ENCODE measurements around the gene FAM163B. TPM values are rescaled to one million over a fixed set of nuclear protein-coding genes. Genes with fewer than 3 reads are reported as not detected.

Gene FAM163B
- total RNA-seq, 1 experiment from 2014 or later = not detected

DNA sequence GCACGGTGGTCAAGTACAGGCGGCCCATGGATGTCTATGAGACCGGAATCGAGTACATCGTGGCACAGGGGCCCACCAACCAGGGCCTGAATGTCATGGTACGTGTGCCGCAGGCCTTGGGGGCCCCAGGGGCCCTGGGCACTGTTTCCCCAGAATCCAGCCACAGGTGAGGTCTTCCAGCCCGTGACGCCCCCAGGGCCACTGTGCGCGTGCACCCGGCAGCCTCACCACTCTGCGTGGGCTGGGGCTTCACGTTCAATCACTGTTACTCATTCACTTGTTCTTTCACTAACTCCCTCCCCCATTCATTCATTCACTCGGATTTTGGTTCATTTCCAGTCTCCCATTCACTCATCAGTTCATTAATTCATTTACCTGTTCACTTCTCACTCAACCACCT lies 62.1 kb downstream of the FAM163B start:
- DNase-seq (ENCODE audit: low read depth) = no peak

DNA sequence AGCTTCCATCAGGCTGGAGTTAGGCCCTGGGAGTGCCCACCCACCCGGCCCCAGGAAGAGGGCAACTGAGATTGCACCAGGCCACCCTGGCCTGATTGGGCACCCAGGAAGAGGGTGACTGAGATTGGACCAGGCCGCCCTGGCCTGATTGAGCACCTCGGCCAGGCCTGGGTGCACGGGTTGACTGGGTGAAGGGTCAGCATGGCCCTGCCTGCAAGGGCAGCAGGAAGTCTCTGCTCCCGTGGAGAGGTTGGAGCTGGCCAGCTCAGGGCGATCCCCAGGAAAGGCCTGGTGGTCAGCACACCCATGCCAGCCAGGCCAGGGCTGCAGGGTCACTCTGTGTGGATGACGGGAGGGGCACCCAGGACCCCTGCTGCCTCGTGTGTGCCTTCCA lies 62.9 kb downstream of the FAM163B start:
- no peak for DNase-seq (ENCODE audit: low read depth)

DNA sequence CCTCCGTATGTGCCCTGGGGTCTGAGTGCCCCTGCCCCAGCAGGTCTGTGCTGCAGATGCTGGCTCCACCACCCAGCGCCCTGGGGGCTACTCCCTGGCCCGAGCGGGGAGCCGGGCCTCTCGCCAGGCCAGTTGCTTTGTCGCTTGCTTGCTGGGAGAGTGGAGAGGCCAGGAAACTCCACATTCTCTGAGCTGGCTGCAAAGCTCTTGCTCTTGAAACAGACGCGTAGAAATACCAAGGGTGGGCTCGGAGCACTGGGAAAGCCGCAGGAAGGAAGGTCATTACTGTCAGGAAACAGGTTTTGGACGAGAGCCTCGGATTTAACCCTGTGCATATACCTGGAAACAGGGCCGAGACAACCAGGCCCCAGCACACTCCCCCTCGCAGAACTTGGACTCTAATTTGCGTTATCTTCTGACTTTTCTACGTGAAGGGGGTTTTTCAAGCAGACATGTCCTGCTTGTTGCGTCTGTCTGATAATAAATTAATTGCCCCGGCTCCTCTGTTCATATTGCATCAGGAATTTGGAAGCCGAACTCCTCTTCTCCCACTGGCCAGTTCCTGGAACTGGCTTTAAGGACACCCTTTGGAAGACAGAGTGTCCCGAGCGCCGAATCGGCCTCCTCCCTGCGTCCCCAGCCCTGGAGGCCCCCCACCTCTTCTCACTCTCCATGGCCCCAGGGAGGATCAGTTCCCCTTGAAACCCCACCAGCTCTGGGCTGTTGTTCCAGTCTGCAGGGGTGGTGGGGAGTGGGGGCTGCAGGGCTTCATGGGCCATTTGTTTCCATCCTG lies 63.5 kb downstream of the FAM163B start:
- DNase-seq (ENCODE audit: low read depth) = no peak

DNA sequence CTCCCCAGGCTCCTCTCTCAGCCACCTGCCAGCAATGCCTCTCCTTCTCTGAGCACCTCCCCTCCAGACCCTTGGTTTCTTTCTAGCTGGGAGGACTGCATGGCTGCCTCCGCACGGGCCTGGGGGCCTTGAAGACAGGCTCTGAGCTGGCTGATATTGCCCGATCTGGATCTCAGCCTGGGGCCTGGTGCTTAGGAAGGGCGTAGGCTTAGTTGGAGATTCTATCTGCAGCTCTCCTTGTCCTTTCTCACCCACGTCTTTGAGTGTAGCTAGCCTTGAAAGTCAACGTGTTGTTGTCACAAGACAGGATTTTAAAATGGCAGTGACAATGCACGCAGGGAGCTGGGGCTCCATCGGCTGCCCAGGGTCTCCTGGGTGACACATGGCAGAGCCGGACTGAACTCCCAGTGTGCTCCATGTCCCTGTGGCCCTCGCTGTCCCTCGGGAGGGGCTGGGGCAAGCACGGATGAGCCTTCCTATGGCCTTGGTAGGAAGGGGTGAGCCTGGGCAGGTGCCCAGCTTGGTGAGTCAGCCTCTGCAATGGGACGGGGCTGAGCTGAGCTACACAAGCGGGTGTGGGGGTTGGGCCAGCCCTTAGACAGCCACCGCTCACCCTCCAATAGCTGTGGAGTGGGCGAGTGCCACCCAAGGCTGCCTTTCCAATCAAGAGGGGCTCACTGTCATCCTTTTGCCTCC lies 65.3 kb downstream of the FAM163B start:
- no peak for DNase-seq (ENCODE audit: low read depth)

- no peak for DNase-seq (ENCODE audit: low read depth)
These were observed 67.2 kb downstream of the FAM163B start for GRCh38 chr9:133542002-133542401.

- DNase-seq (ENCODE audit: low read depth) = no peak
These were observed 68.5 kb downstream of the FAM163B start for GRCh38 chr9:133540698-133541025.

GRCh38 chr9:133539991-133540697 lies 69.0 kb downstream of the FAM163B start:
- no peak for DNase-seq (ENCODE audit: low read depth)

GRCh38 chr9:133538851-133539833 lies 70.0 kb downstream of the FAM163B start:
- no peak for DNase-seq (ENCODE audit: low read depth)

DNA sequence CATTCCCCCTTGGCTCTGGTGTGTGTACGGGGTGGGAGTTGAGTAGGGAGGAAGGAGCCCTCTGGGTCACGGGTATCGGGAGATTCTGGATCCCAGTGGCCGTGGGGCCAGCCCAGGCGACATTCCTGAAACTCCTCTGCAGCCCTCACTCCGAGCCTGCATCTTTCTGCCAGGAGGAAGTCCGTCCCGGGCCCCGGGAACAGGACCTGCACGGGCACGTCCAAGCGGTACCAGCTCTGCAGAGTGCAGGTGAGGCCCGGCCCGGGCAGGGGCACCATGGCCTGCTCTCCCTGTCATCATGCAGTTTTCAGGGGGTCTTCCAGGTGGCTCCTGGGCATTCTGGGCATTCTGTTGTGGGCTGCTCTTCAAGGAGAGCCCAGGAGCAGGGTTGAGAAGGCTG lies 71.0 kb downstream of the FAM163B start:
- DNase-seq (ENCODE audit: low read depth) = no peak

DNA sequence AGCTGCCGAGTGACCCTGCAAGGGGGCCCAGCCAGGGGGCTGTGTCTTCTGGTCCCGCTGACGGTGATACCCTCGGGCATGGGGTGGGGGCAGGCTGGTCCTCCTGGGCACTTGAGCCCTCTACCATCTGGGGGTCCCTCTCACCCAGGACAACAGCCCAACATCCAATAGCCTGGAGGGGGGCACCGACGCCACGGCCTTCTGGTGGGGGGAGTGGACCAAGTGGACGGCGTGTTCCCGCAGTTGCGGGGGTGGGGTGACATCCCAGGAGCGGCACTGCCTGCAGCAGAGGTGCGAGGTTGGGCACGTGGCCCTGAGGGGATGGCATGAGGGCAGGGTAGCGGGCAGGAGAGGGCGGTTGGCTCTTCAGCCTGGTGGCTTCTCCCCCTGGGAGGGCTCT lies 71.9 kb downstream of the FAM163B start:
- no peak for DNase-seq (ENCODE audit: low read depth)

GRCh38 chr9:133536536-133536935 lies 72.7 kb downstream of the FAM163B start:
- no peak for DNase-seq (ENCODE audit: low read depth)

DNA sequence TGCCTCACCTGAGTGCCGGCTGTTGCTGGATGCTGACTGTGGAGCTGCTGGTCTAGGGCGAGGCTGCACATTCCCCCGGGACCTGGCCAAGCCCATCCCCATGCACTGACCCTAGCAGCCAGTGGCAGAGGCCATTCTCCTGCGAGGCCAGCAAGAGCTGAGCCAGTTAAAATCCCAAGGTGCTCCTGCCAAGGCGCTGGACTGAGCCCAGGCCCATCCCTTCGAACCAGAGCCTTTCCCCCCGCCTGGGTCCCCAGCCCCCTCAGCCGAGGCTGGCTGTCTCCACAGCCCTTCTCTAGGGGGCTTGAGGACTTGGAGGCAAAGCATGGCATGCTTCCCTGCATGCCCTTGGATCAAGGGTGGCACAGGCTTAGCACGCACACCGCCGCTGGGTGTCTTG lies 73.1 kb downstream of the FAM163B start:
- DNase-seq (ENCODE audit: low read depth) = no peak

GRCh38 chr9:133535306-133535877 lies 73.8 kb downstream of the FAM163B start:
- no peak for DNase-seq (ENCODE audit: low read depth)

DNA sequence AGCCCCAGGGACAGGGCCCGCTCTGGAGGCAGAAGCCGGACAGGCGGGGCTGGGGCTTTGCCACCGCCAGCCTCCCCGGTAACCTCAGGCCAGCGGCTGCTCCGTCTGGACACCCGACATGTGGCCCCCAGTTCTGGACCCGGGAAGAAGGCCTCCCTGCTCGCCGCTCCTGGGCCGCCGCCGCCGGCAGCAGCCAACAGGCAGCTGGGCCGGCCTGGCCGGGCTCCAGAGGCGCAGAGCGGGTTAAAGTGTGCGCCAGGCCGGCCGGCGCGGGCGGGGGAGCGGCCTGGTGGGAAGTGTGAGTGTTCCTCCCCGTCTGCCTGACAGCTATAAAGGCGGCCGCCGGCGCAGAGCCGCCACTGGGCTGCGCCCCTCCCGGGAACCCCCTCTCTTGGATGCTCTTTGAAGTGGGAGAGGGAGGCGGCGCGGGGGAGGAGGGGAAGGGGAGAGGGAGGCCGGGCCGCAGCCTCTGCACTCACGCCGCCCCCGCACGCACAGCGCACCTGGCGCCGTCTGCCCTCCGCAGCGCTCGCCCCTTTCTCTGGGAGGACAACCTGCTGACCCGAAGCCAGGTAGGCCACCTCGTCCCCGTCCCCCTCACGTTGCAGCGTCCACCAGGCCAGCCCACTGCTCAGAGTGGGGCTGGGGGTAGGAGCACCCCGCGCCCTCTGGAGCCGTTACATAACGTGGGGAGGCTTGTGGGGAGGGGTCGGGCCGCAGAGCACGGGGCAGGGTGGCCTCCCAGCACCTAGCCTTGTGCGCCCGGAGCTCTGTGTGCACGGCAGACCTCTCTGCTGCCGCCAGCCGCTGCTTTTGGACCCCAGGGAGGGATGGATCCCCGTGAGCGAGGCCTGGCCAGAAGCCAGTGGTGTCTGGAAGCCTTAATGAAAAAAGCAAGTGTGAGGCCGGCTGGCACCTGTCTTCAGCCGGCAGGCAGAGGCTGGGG lies 74.6 kb downstream of the FAM163B start, which contains the start of gene ADAMTSL2:
TSS of gene ADAMTSL2 (plus strand) at position 359 of the 946 bp plus-strand sequence. CDS start 2,009 bp downstream, outside the sequence.
- peak; percentile 77 for DNase-seq (ENCODE audit: low read depth)

DNA sequence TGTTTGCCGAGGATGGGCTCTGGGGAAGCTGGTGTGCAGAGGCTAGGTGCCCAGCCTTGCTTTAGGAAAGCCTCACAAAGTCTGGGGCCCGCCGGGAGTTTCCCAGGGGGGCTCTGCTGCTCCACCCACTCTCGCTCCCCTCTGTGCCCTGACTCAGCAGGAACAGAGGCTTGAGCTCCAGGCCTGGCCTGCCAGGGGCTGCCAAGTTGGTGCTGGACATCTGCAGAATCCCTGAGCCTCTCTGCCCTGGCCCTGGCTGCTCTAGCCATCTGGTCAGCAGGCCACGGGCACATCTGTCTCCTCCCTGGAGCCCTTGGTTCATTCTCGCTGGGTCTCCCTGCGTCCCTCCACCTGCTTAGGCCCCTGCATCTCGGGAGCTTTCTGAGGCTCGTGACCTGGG lies 75.3 kb downstream of the FAM163B start:
- no peak for DNase-seq (ENCODE audit: low read depth)

GRCh38 chr9:133532937-133533668 lies 76.1 kb downstream of the FAM163B start:
- DNase-seq (ENCODE audit: low read depth) = peak; percentile 82

- no peak for DNase-seq (ENCODE audit: low read depth)
These were observed 77.9 kb downstream of the FAM163B start for GRCh38 chr9:133531293-133531692.

GRCh38 chr9:133529874-133530273 lies 79.3 kb downstream of the FAM163B start:
- no peak for DNase-seq (ENCODE audit: low read depth)

DNA sequence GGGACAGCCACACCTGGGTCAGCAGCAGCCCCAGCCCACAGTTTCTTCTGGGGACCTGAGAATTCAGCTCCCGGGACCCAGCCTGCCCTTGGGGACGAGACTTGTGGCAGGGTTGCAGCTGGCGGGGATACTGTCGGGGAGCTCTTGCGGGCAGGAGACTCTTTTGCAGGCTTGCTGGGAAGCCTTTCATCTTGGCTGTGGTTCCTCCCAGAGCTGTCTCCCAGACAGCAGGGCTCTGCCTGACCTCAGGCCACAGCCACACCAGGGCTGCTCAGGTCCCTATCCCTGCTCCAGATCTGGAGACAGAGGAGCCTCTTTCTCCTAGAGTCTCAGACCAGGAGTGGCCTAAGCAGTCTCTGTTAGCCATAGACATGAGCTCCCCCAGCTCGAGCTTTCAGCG lies 79.7 kb downstream of the FAM163B start:
- no peak for DNase-seq (ENCODE audit: low read depth)
